Posterior cingulate gyrus (tissue), 11 donors: ENCODE measurements around the gene KCNB1.
"Not testable (repeated sequence)": the region's sequence is repeated elsewhere in the genome, so short reads cannot be mapped to it uniquely, and the experiment has no call there.

ENCODE experiments used
- DNase-seq, 10 donors: peaks; one replicate each; pipeline versions ENCODE4 v3.0.0 to v3.0.0-alpha.2; 2020 to 2021; ENCODE audit warnings: mixed read lengths in 3 of 10
- intact Hi-C: fragments of 100-400 bp; cut with DNase I; formaldehyde crosslinking; loops from one replicate; pipeline ENCODE4 v1.15.1; 2023

The KCNB1 gene

DNA sequence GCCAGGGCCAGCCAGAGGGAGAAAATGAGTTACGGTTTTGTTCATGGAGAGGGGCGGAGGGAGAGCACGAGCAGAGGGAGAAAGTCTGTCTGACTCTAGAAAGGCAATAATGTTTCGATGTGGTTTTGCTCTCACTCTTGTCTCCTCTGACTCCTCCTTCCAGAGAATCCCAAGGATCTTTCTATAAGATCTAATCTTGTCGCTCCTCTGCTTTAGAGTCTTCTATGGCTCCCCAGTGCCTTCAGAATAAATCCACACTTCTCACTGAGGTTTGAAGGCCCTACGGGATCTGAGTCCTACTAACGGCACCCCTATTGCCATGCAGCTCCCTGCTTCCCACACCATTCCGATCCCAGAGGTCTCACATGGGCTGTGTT, 66.8 kb downstream of the KCNB1 start:
- intact Hi-C loops = no loop called here
- DNase-seq = no peak

DNA sequence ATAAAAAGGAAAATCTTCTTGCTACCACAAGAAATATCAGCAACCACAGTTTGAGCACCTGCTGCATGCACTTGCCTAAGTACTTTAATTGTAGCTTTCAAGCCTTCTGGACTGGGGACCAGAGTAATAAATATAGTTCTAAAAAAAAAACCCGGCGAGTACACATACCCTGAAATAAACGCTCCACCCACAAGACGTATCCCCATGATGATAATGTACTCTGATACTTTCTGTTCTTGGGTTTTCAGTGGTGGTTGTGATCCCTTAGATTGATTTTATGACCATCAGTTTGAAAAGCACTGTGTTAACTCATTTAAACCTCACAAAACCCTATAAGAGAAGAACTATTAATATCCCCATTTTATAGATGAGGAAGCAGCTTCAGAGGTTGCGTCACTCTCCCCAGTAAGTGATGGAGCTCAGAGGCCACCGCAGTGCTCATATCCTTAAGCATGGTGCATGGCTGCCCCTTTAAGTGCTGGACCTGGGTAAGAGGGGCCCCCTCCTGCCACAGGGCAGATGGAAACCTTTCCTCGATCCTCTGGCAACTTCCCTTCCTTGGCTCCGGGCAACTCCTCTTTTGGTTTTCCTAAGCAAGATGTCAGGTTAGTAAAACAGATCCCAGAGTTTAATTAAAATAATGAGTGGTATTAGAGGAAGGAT, 67.3 kb downstream of the KCNB1 start:
- DNase-seq = peak in 1 of 10 donors; percentile 38
- intact Hi-C loops = no loop called here

DNA sequence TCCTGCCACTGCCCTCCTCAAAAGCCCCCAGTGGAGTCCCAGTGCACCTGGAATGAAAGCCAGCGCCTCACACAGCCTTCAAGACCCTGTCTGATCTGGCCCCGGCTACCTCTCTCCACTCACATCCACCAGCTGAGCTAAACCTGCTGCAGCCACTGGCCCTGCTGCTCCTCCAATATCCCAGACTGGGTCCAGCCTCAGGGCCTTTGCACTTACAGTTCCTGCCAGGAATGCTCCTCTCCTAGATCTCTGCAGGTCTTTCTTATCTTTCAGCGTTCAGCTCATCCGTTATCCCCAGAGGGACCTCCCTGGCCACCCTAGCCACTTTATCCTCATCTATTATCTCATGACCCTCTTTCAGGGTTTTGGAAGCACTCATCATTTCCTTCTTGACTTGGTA, 68.8 kb downstream of the KCNB1 start:
- DNase-seq = peak in 1 of 10 donors; percentile 82
- intact Hi-C loops = no loop called here

DNA sequence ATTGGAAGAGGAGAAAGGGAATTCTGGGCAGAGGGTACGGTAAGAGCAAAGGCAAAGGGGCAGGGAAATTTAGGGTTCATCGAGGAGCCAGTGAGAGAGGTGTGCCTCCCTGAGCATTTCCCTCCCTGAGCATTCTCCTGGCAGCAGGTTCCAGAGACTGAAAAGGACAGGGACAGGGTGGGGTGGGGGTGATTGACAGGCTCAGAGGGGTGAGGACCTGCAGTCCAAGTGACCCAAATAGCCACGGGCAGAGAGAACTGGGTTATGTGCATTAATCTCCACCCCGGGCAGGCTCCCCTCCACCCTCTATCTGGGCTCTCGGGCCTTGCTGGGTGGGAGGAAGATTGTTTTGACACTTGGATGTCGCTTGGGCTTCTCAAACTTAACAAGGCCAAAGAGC, 69.5 kb downstream of the KCNB1 start:
- peak in 1 of 10 donors; percentile 29 for DNase-seq
- intact Hi-C loops = no loop called here

DNA sequence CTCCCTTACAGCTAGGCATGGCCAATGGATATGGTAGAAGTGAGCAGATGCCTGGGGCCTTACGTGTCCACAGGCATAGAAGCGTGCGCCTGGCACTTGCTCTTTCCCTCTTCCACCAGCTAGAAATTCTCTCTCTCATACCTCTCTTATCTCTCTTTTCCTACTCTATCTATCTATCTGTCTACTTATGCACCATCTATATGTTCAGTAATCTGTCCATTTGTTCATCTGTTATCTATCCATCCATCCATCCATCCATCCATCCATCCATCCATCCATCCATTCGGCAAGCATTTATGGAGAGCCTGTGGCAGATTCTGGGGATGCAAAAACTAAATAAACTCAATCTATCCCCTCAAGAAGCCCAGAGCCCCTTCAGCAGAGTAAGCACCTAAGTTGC, 70.2 kb downstream of the KCNB1 start:
- DNase-seq = peak in 1 of 10 donors; percentile 14
- intact Hi-C loops = no loop called here

DNA sequence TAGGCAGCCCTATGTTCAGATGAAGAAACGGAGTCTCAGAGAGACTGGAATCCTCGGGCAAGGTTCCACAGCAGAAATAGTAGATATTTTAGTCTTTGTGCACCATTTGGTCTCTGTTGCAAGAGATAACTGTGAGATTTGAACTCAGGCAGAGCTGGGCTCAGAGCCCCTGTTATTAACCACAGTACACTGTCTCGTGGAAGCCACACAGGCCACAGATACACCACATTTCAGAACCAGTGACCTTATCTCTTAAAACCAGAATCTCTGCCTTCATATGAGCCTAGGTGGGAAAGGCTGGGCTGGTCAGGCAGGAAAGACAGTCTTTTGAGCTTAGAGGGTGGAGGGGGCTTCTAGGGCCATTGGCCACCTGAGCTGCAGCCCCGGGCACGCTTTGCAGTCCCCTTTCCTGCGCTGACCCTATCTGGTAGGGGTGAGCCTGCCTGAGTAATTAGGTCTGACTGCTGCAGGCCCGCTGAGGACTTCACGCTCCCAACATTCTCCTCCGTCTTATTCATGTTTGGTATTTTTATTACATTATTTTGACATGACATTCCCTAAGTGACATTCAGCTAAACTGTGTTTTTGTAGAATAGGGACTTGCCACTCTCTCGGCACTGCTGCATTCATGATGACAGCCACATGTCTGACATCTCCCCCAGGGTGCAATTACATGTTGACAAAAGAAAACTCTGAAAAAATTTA, 71.1 kb downstream of the KCNB1 start:
- DNase-seq = peak in 1 of 10 donors; percentile 38
- intact Hi-C loops = no loop called here

DNA sequence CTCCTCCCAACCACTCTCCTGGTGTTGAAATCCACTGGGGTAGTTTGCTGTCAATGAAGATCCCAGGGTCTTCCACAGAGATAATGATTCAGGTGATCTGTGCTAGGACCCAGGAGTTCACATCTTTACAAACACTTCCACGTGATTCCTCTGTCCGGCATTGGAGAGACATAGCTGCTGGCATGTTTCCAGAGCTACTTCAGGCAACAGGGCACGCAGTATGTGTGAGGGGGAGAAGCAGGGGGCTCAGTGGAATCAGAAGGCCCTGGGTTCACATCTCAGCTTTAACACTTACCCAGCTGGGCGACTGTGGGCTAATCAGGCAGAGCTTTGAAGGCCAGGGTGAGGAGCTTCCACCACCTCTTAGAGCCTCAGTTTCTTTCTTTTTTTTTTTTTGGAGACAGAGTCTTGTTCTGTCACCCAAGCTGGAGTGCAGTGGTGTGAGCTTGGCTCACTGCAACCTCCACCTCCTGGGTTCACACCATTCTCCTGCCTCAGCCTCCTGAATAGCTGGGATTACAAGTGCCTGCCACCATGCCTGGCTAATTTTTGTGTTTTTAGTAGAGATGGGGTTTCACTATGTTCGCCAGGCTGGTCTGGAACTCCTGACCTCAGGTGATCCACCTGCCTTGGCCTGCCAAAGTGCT, 72.4 kb downstream of the KCNB1 start:
- DNase-seq = peak in 1 of 10 donors; percentile 18
- intact Hi-C loops = not testable (repeated sequence)

GRCh38 chr20:49409302-49409974, 73.0 kb downstream of the KCNB1 start:
- intact Hi-C loops = no loop called here
- peak in 1 of 10 donors; percentile 42 for DNase-seq

- peak in 1 of 10 donors; percentile 52 for DNase-seq
- intact Hi-C loops = no loop called here
These were observed 73.9 kb downstream of the KCNB1 start for GRCh38 chr20:49408509-49409104.

- intact Hi-C loops = no loop called here
- DNase-seq = peak in 1 of 10 donors; percentile 60
These were observed 75.8 kb downstream of the KCNB1 start for GRCh38 chr20:49406666-49407065.

GRCh38 chr20:49405696-49406095, 76.8 kb downstream of the KCNB1 start:
- intact Hi-C loops = no loop called here
- peak in 1 of 10 donors; percentile 51 for DNase-seq

- DNase-seq = peak in 1 of 10 donors; percentile 52
- intact Hi-C loops = no loop called here
These were observed 77.3 kb downstream of the KCNB1 start for GRCh38 chr20:49405062-49405683.

DNA sequence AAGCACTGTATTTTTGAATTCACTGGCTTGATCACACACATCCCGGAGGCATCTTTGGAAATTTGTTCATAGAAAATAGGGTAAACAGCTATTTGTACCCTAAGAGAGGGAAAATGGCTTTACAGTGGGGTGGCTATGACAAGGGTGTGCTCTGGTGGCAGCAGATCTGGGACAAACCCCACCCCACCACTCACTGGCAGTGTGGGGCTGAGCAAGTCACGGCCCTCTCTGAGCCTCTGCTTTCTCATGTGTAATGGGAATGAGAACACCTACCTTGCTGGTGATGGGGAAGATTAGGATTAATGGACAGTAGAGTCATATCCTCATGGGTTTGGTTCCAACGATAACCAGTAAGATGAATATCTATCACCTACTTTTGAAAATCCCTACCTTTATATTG, 78.0 kb downstream of the KCNB1 start:
- intact Hi-C loops = no loop called here
- DNase-seq = peak in 1 of 10 donors; percentile 62

DNA sequence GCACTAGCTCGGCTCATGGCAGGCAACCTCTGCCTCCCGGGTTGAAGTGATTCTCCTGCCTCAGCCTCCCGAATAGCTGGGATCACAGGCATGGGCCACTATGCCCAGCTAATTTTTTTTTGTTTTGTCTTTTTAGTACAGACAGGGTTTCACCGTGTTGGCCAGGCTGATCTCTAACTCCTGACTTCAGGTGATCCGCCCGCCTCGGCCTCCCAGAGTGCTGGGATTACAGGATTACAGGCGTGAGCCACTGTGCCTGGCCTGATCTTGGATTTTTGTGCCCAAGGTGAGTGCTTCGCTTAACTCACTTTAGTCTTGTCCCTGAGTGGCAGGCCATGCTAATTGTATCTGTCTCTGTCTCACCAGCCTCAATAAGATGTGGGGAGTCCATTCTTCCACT, 78.6 kb downstream of the KCNB1 start:
- intact Hi-C loops = no loop called here

DNA sequence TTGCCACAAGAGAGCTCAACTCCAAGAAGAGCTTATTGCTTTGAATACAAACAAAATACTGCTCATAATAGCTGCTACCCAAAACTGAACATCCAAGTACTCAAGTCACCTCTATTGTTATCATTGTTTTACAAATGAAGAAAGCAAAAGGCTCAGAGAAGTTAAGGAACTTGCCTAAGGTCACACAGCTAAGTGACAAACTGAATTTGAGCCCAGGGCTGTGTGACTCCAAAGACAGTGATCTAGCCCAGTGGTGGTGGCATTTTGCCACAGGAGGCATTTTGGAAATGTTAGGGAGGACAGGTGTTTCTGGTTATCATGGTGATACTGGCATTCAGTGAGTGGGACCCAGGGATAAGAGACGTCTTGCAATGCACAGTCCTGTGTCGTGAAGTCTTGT, 79.5 kb downstream of the KCNB1 start:
- intact Hi-C loops = no loop called here
- DNase-seq = peak in 1 of 10 donors; percentile 4

More for the DNA sequence above, 78.6 kb downstream of the KCNB1 start:
- DNase-seq = peak in 1 of 10 donors; percentile 45

DNA sequence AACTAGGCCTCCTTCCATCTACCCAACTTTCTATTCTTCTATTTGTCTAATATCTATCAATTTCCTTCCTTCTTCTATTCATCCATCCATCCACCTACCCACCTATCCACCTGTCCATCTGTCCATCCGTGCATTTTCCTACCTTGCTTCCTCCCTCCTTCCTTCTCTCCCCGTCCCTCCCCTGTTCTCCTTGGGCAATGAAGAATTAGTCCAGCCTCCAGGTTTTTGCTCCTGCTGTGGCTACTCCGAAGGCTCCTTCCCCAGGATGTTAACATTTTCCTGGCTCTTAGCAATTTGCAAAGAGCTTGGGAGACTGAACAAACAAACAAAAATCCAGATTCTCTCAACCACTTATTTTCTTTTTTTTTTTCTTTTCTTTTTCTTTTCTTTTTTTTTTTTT, 81.6 kb downstream of the KCNB1 start:
- DNase-seq = peak in 1 of 10 donors; percentile 24

GRCh38 chr20:49400410-49400809, 82.1 kb downstream of the KCNB1 start:
- intact Hi-C loops = no loop called here
- DNase-seq = peak in 1 of 10 donors; percentile 75

More for the DNA sequence above, 81.6 kb downstream of the KCNB1 start:
- intact Hi-C loops = no loop called here

- peak in 1 of 10 donors; percentile 20 for DNase-seq
- intact Hi-C loops = no loop called here
These were observed 83.1 kb downstream of the KCNB1 start for GRCh38 chr20:49399329-49399728.

DNA sequence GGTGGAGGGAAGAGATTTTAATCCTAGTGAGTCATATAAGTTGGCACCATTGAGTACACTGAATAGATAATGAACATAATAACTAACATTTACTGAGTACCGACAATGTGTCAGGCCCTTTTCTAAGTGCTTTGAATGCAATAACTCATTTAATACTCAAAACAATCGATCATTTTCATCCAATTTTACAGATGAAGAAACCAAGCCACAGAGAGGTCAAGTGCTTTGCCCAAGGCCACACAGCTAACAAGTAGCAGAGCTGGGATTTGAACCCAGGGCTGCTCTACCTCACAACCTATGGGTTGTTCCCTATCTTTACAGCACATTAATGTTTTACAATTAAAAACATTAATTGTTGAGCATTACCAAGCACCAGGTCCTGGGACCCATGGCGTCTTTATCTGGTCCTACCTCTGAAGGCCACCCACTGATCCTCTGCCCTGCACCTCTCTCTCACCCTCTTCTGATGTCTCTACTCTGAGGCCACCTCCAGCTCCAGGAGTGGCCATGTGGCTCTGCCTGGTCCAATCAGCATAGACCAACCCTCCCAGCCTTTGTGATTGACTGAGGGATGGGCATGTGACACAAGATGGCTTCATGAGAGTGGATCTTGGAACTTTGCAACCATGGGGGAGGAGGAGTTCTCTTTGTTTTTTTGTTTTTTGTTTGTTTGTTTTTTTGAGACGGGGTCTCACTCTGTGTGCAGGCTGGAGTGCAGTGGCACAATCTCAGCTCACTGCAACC, 83.9 kb downstream of the KCNB1 start:
- intact Hi-C loops = no loop called here
- peak in 1 of 10 donors; percentile 3 for DNase-seq
